K562 (cell line): ENCODE data around the gene COL9A2. TPM values are rescaled to one million over a fixed set of nuclear protein-coding genes. Genes with fewer than 3 reads are reported as not detected.
A peak's percentile ranks its signal among the peaks of the same experiment; 100 is the strongest.

Experiments used
- ATAC-seq: fragments of 200-7000 bp; cut with Tn5 transposase; 3 replicates; pipeline ENCODE4 v1.9.1; 2020; ENCODE audit warnings: moderate library complexity
- BruUV-seq: library from RNA; stranded (reverse); fragments of 400-500 nt; replicated peaks from 2 replicates; lab custom pipeline; 2021; lab: Mats Ljungman, UMichigan
- CTCF ChIA-PET: fragments of 300-600 bp; formaldehyde crosslinking; extraction: SDS; loops from one replicate; lab custom pipeline; 2021; ENCODE audit warnings: low intra/inter-chr PET ratio; lab: Yijun Ruan, JAX
- POLR2A ChIA-PET: fragments of 300-600, 350-650 bp; sonication (Branson Sonifier 250); formaldehyde crosslinking; extraction: SDS; loops from one replicate; lab custom pipeline; 2021; ENCODE audit warnings: antibody characterized with exemption, inconsistent platforms; lab: Yijun Ruan, JAX
- DNase-seq, 4 experiments: peaks; one replicate each; pipeline versions ENCODE4 v3.0.0 to v3.0.0-alpha.2; 2011 to 2018; ENCODE audit warnings: low spot score in 3 of 4, mixed read lengths in 3 of 4; ENCODE audit errors: extremely low read depth in 1 of 4
- FAIRE-seq: peaks from 2 replicates; lab custom pipeline; 2011; peaks lifted over from hg19 to GRCh38; lab: Jason Lieb, UNC
- H2AFZ ChIP-seq: 2 replicates; pipeline ENCODE4 v1.6.0; 2011; ENCODE audit warnings: low read depth, low read length, control low read depth, inconsistent platforms
- H3K27ac ChIP-seq: fragments of 200-600 bp; 3 replicates; pipeline ENCODE4 v1.8.0; 2011; ENCODE audit warnings: low read depth, mild to moderate bottlenecking, control low read depth, inconsistent platforms, low read length, moderate library complexity, mixed read lengths; ENCODE audit errors: extremely low read depth
- H3K27me3 ChIP-seq, 2 experiments: fragments of 300-600 bp in 1 of 2; 2 replicates in 1 of 2; 3 replicates in 1 of 2; pipeline versions ENCODE4 v1.6.0 to v1.8.0; 2011; ENCODE audit warnings: inconsistent platforms in 2 of 2, low read length in 2 of 2, mild to moderate bottlenecking in 1 of 2, mixed read lengths in 1 of 2, moderate library complexity in 1 of 2; ENCODE audit not compliant: control insufficient read depth in 2 of 2, insufficient read depth in 2 of 2
- H3K36me3 ChIP-seq: fragments of 300-600 bp; 3 replicates; pipeline ENCODE4 v1.8.0; 2011; ENCODE audit warnings: mild to moderate bottlenecking, low read length, inconsistent platforms; ENCODE audit not compliant: control insufficient read depth, insufficient read depth
- H3K4me1 ChIP-seq, 2 experiments: fragments of 200-600 bp in 1 of 2; replicated peaks in 1 of 2; 2 replicates in 1 of 2; 3 replicates in 1 of 2; pipeline versions ENCODE4 v1.5.1 to v1.8.0; 2011; ENCODE audit warnings: inconsistent platforms in 2 of 2, low read length in 2 of 2, mild to moderate bottlenecking in 1 of 2, mixed read lengths in 1 of 2, moderate library complexity in 1 of 2; ENCODE audit not compliant: control insufficient read depth in 2 of 2, insufficient read depth in 2 of 2
- H3K4me2 ChIP-seq: 2 replicates; pipeline ENCODE4 v1.6.1; 2011; ENCODE audit warnings: low read length, control low read depth, inconsistent platforms, mixed read lengths; ENCODE audit not compliant: insufficient read depth
- H3K4me3 ChIP-seq: fragments of 200-600 bp; sonication (generic), shearing (Covaris generic); 2 replicates; pipeline ENCODE4 v1.5.1; 2016; ENCODE audit warnings: control low read depth, inconsistent platforms
- H3K79me2 ChIP-seq: fragments of 200-600 bp; 3 replicates; pipeline ENCODE4 v1.8.0; 2011; ENCODE audit warnings: low read length, inconsistent platforms; ENCODE audit not compliant: control insufficient read depth, insufficient read depth
- H3K9ac ChIP-seq, 2 experiments: 2 replicates each; pipeline versions ENCODE4 v1.6.0 to v1.6.1; 2011; ENCODE audit warnings: low read depth in 2 of 2, low read length in 2 of 2, control low read depth in 1 of 2, inconsistent platforms in 1 of 2, mild to moderate bottlenecking in 1 of 2, mixed read lengths in 1 of 2; ENCODE audit not compliant: insufficient read depth in 1 of 2
- H3K9me1 ChIP-seq: one replicate; pipeline ENCODE4 v1.6.0; 2011; ENCODE audit warnings: inconsistent platforms, mild to moderate bottlenecking, low read length, moderate library complexity; ENCODE audit not compliant: control insufficient read depth, insufficient read depth
- H3K9me3 ChIP-seq: replicated peaks from 2 replicates; pipeline ENCODE4 v1.5.1; 2011; ENCODE audit warnings: low read depth, low read length, inconsistent platforms; ENCODE audit not compliant: control insufficient read depth, insufficient read depth
- H4K20me1 ChIP-seq: replicated peaks from 2 replicates; pipeline ENCODE4 v1.6.1; 2011; ENCODE audit warnings: low read length, inconsistent platforms, mixed read lengths; ENCODE audit not compliant: control insufficient read depth, insufficient read depth
- BACH1 ChIP-seq: fragments of 200-800 bp; sonication (Bioruptor generic); IDR thresholded peaks from 2 replicates; pipeline ENCODE4 v1.6.1; 2016; ENCODE audit warnings: missing genetic modification characterization, missing compliant biosample characterization
- DNMT1 ChIP-seq: fragments of 450-650 bp; IDR thresholded peaks from 2 replicates; pipeline ENCODE4 v1.6.1; 2016; ENCODE audit warnings: antibody characterized with exemption, mild to moderate bottlenecking
- GATAD2B ChIP-seq: fragments of 450-650 bp; IDR thresholded peaks from 2 replicates; pipeline ENCODE4 v1.6.1; 2017; ENCODE audit warnings: mild to moderate bottlenecking, borderline replicate concordance
- WGBS: fragments of 100-300 bp; shearing (Covaris generic); methylation state at CpG from one replicate; pipeline ENCODE4 v1.1.6; 2016; ENCODE audit warnings: low coverage, mixed read lengths; ENCODE audit not compliant: insufficient coverage; ENCODE audit errors: missing lambda C conversion rate; 5-methylcytosine and 5-hydroxymethylcytosine counted together
- in situ Hi-C: fragments of 300-500 bp; cut with MboI; formaldehyde crosslinking; loops from 4 replicates; pipeline ENCODE4 v1.15.0; 2018; ENCODE audit warnings: inconsistent platforms, mixed read lengths
- intact Hi-C: fragments of 100-400 bp; cut with micrococcal nuclease; formaldehyde crosslinking; loops from 2 replicates; pipeline ENCODE4 v1.14.2; 2022
- polyA plus RNA-seq, 8 experiments: library from polyadenylated mRNA; depleted of rRNA in 4 of 8; stranded (reverse) in 5 of 8; unstranded in 3 of 8; fragments of >200 nt; fragmentation: Nextera tagmentation in 2 of 8; fragmentation: Illumina TruSeq in 1 of 8; extraction: Ambion mirVana in 2 of 8; extraction: Trizol in 1 of 8; gene quantifications; 2 replicates each; pipeline versions ENCODE4 v1.2.1 to v1.2.3, GENCODE V29; 2011 to 2014; ENCODE audit warnings: inconsistent platforms in 1 of 8, missing spikeins in 1 of 8
- total RNA-seq, 7 experiments: library from RNA; depleted of rRNA in 6 of 7; stranded (reverse); fragments of >200 nt in 6 of 7; fragmentation: Illumina TruSeq in 2 of 7; extraction: Trizol in 2 of 7; gene quantifications; 2 replicates each; pipeline versions ENCODE4 v1.2.1 to v1.2.3, GENCODE V29; 2011 to 2021; ENCODE audit warnings: low replicate concordance in 1 of 7
- TF ChIP-seq, protein P1 (sequence below), 3 experiments: fragments of 200-800 bp in 1 of 3; fragments of 250-450 bp in 1 of 3; fragments of 450-650 bp in 1 of 3; sonication (Bioruptor Pico) in 1 of 3; sonication (Bioruptor generic) in 1 of 3; formaldehyde crosslinking in 1 of 3; IDR thresholded peaks; 2 replicates each; pipeline versions ENCODE4 v1.6.1 to v1.8.0; 2016 to 2022; ENCODE audit warnings: mild to moderate bottlenecking in 2 of 3, missing genetic modification characterization in 2 of 3, missing compliant biosample characterization in 1 of 3, moderate library complexity in 1 of 3
- TF ChIP-seq, protein P2 (sequence below): fragments of 450-650 bp; IDR thresholded peaks from 2 replicates; pipeline ENCODE4 v1.6.1; 2016

The COL9A2 gene
- total and polyA plus RNA-seq, 9 of the 15 experiments (the other 6 are each of a cell fraction or from before 2014, with no cell fraction given), result 0.03 to 2.2 (median 0.31) TPM

DNA sequence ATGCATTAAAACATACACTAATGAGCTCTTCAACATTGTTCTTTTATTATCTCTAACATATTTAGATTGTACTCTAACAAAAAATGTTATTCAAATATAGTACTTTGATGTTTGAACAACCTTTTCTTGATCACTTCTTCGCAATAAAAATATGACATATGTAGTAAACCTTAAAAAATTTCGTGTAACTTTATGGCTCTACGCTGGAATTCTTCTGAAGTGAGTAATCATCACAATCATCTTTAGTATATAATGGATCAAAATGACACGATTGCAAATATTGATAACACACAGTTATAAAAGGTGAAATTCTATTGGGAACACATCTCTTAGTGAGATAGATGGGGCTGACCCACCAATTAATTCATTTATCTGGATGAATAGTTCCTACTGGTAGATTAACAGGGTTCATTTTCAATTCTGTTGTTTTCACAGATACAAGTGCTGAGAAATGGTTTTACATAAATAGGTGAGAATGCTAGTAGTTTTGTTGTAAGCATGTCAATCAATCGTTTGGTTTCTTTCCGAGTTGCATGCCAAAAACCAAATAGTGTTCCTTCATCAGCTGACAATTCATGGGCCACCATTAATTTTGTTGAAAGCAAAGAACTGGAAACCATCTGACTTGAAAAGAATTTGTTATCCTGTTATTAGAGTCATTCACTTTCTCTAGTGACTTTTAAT, 60.5 kb downstream of the COL9A2 start:
- DNase-seq (no peak), ATAC-seq (no peak), FAIRE-seq (no peak)
- no peaks in the 10 kb centered on the region for H4K20me1 ChIP-seq
- peaks cover 0 to 6% of the 10 kb centered on the region in 2 experiments; a peak in 4 of 5 replicates for H3K4me1 ChIP-seq
- ChIA-PET CTCF (no interaction called here), POLR2A (interaction anchor here (1.5 to 3.4 kb wide), 3 partner anchors 9 to 16 kb away, joined by 4 to 23 read pairs (median 9); partner anchors contain the start of gene TMCO2)
- intact Hi-C loops, result no loop called here
- H3K27me3 ChIP-seq, result no peaks in the 10 kb centered on the region; a peak in 1 of 5 replicates
- no peaks in the 10 kb centered on the region for H3K9me3 ChIP-seq
- peak overlapping the region; percentile 98 for H3K4me2 ChIP-seq
- peak overlapping the region in 1 of 2 experiments; percentile 98; a peak in 3 of 4 replicates for H3K9ac ChIP-seq
- peak overlapping the region; percentile 95 for H3K4me3 ChIP-seq
- 30% methylated on average over 6 of the region's 6 CpGs for WGBS
- H3K79me2 ChIP-seq, result peaks cover 54% of the 10 kb centered on the region
- peak overlapping the region; percentile 97; the same call in 2 of the 3 replicates for H3K27ac ChIP-seq
- TF ChIP-seq, protein P1, sequence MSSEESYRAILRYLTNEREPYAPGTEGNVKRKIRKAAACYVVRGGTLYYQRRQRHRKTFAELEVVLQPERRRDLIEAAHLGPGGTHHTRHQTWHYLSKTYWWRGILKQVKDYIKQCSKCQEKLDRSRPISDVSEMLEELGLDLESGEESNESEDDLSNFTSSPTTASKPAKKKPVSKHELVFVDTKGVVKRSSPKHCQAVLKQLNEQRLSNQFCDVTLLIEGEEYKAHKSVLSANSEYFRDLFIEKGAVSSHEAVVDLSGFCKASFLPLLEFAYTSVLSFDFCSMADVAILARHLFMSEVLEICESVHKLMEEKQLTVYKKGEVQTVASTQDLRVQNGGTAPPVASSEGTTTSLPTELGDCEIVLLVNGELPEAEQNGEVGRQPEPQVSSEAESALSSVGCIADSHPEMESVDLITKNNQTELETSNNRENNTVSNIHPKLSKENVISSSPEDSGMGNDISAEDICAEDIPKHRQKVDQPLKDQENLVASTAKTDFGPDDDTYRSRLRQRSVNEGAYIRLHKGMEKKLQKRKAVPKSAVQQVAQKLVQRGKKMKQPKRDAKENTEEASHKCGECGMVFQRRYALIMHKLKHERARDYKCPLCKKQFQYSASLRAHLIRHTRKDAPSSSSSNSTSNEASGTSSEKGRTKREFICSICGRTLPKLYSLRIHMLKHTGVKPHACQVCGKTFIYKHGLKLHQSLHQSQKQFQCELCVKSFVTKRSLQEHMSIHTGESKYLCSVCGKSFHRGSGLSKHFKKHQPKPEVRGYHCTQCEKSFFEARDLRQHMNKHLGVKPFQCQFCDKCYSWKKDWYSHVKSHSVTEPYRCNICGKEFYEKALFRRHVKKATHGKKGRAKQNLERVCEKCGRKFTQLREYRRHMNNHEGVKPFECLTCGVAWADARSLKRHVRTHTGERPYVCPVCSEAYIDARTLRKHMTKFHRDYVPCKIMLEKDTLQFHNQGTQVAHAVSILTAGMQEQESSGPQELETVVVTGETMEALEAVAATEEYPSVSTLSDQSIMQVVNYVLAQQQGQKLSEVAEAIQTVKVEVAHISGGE (CRISPR knock-in tag; IDR thresholded peaks at IDR 0.05), result no peak
- TF ChIP-seq GATAD2B, result 0 out of 2 replicates have a peak, but pooled peaks have one; percentile 24
- TF ChIP-seq, protein P2, sequence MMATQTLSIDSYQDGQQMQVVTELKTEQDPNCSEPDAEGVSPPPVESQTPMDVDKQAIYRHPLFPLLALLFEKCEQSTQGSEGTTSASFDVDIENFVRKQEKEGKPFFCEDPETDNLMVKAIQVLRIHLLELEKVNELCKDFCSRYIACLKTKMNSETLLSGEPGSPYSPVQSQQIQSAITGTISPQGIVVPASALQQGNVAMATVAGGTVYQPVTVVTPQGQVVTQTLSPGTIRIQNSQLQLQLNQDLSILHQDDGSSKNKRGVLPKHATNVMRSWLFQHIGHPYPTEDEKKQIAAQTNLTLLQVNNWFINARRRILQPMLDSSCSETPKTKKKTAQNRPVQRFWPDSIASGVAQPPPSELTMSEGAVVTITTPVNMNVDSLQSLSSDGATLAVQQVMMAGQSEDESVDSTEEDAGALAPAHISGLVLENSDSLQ, result peak; percentile 76
- TF ChIP-seq DNMT1, result 0 out of 2 replicates have a peak, but pooled peaks have one; percentile 13
- 0 out of 2 replicates have a peak, but pooled peaks have one; percentile 11 for TF ChIP-seq BACH1 (tag)
- H3K36me3 ChIP-seq, result peaks cover 25% of the 10 kb centered on the region
- peak overlapping the region; percentile 96; the same call in 1 of the 2 replicates for H2AFZ ChIP-seq
- in situ Hi-C loops, result no loop called here
- BruUV-seq, result no TSS peak
- no peaks in the 10 kb centered on the region for H3K9me1 ChIP-seq
